Hepatocyte (in vitro differentiated cells): ENCODE data around the gene FILIP1L. TPM values are rescaled to one million over a fixed set of nuclear protein-coding genes. Genes with fewer than 3 reads are reported as not detected.

Source experiments
- DNase-seq: peaks from one replicate; pipeline ENCODE4 v3.0.0-alpha.2; 2016; ENCODE audit warnings: low spot score
- H2AFZ ChIP-seq: fragments of 200-600 bp; sonication (generic); 2 replicates; pipeline ENCODE4 v1.6.0; 2016; ENCODE audit warnings: antibody characterized with exemption, mild to moderate bottlenecking
- H3K27ac ChIP-seq: fragments of 200-600 bp; sonication (generic); 2 replicates; pipeline ENCODE4 v1.5.1; 2016; ENCODE audit warnings: mild to moderate bottlenecking
- H3K27me3 ChIP-seq: fragments of 200-600 bp; sonication (generic); 2 replicates; pipeline ENCODE4 v1.6.1; 2016
- H3K36me3 ChIP-seq: fragments of 200-600 bp; sonication (generic); replicated peaks from 2 replicates; pipeline ENCODE4 v1.5.1; 2016; ENCODE audit warnings: low read depth; ENCODE audit not compliant: insufficient read depth
- H3K4me1 ChIP-seq: fragments of 200-600 bp; sonication (generic); 2 replicates; pipeline ENCODE4 v1.5.1; 2016; ENCODE audit warnings: mild to moderate bottlenecking, moderate library complexity; ENCODE audit not compliant: insufficient read depth
- H3K4me2 ChIP-seq: fragments of 200-600 bp; sonication (generic); 2 replicates; pipeline ENCODE4 v1.6.0; 2016
- H3K4me3 ChIP-seq: fragments of 200-600 bp; sonication (generic); 2 replicates; pipeline ENCODE4 v1.5.1; 2016; ENCODE audit warnings: mild to moderate bottlenecking
- H3K79me2 ChIP-seq: fragments of 200-600 bp; sonication (generic); 2 replicates; pipeline ENCODE4 v1.6.0; 2017; ENCODE audit warnings: mild to moderate bottlenecking
- H3K9me2 ChIP-seq: fragments of 200-600 bp; sonication (generic); replicated peaks from 2 replicates; pipeline ENCODE4 v1.6.0; 2017; ENCODE audit warnings: mild to moderate bottlenecking; ENCODE audit not compliant: insufficient read depth
- H3K9me3 ChIP-seq: fragments of 200-600 bp; sonication (generic); 2 replicates; pipeline ENCODE4 v1.5.1; 2016; ENCODE audit warnings: low read depth, mild to moderate bottlenecking
- H4K20me1 ChIP-seq: fragments of 200-600 bp; sonication (generic); 2 replicates; pipeline ENCODE4 v1.6.0; 2016; ENCODE audit warnings: mild to moderate bottlenecking; ENCODE audit not compliant: insufficient read depth, poor library complexity, severe bottlenecking
- CTCF ChIP-seq: fragments of 200-600 bp; sonication (generic); IDR thresholded peaks from 2 replicates; pipeline ENCODE4 v1.5.1; 2016; ENCODE audit warnings: antibody characterized with exemption, mild to moderate bottlenecking; ENCODE audit not compliant: poor library complexity
- EZH2 ChIP-seq: fragments of 200-600 bp; sonication (generic); IDR thresholded peaks from 2 replicates; pipeline ENCODE4 v1.6.1; 2016; ENCODE audit warnings: antibody characterized with exemption, mild to moderate bottlenecking, borderline replicate concordance
- EZH2phosphoT487 ChIP-seq: fragments of 200-600 bp; sonication (generic); IDR thresholded peaks from one replicate; pipeline ENCODE4 v1.6.1; 2018; ENCODE audit warnings: antibody characterized with exemption, mild to moderate bottlenecking, low read depth, moderate library complexity; ENCODE audit not compliant: unreplicated experiment, severe bottlenecking
- WGBS: methylation state at CpG from one replicate; pipeline ENCODE4 v1.1.6; 2016; ENCODE audit warnings: low lambda C conversion rate; ENCODE audit errors: missing lambda C conversion rate; 5-methylcytosine and 5-hydroxymethylcytosine counted together
- microRNA-seq: library from miRNA; unstranded; fragments of <30 nt; microRNA quantifications from one replicate; pipeline ENCODE4, GENCODE V29; 2017
- polyA plus RNA-seq: library from polyadenylated mRNA; unstranded; fragments of >200 nt; fragmentation: Nextera tagmentation; extraction: Ambion mirVana; gene quantifications from 2 replicates; pipeline ENCODE4 v1.2.1, GENCODE V29; 2016
- small RNA-seq: library from RNA; depleted of rRNA; stranded (forward); fragments of <200 nt; gene quantifications from one replicate; pipeline ENCODE3, GENCODE V24; 2014
- total RNA-seq: library from RNA; depleted of rRNA; stranded (reverse); fragments of >200 nt; gene quantifications from 2 replicates; pipeline ENCODE4 v1.2.3, GENCODE V29; 2014

The FILIP1L gene
- total and polyA plus RNA-seq, 2 experiments from 2014 or later: 48.2 to 49.4 TPM

- H3K9me2 ChIP-seq: no peaks in the 10 kb centered on the region
- no peak overlapping the region for H3K27ac ChIP-seq
- DNase-seq: no peak
- H3K4me2 ChIP-seq: no peak overlapping the region
- H4K20me1 ChIP-seq: no peaks in the 10 kb centered on the region
- no peaks in the 10 kb centered on the region for H3K79me2 ChIP-seq
- TF ChIP-seq EZH2phosphoT487 (no peak), EZH2 (no peak), CTCF (no peak)
- H3K9me3 ChIP-seq: no peaks in the 10 kb centered on the region
- no peak overlapping the region for H2AFZ ChIP-seq
- H3K36me3 ChIP-seq: no peaks in the 10 kb centered on the region
- no peaks in the 10 kb centered on the region for H3K4me1 ChIP-seq
- no peaks in the 10 kb centered on the region for H3K27me3 ChIP-seq
- WGBS: 93% methylated on average over 15 of the region's 15 CpGs
- H3K4me3 ChIP-seq: no peak overlapping the region
Observed at GRCh38 chr3:99795573-99795972, 318.7 kb downstream of the FILIP1L start.

- Histone ChIP-seq H3K27me3 (no peaks in the 10 kb centered on the region), H3K9me3 (no peaks in the 10 kb centered on the region), H3K9me2 (no peaks in the 10 kb centered on the region), H3K4me2 (no peak overlapping the region), H4K20me1 (no peaks in the 10 kb centered on the region), H3K27ac (no peak overlapping the region), H3K36me3 (no peaks in the 10 kb centered on the region), H3K79me2 (no peaks in the 10 kb centered on the region), H3K4me1 (no peaks in the 10 kb centered on the region), H3K4me3 (no peak overlapping the region), H2AFZ (no peak overlapping the region)
- no peak for DNase-seq
- 97% methylated on average over 7 of the region's 8 CpGs for WGBS
- TF ChIP-seq CTCF: no peak
- no peak for TF ChIP-seq EZH2phosphoT487
- TF ChIP-seq EZH2: no peak
Observed at GRCh38 chr3:99794485-99794884, 319.8 kb downstream of the FILIP1L start.

GRCh38 chr3:99789011-99789721, 325.1 kb downstream of the FILIP1L start:
- H3K9me2 ChIP-seq: no peaks in the 10 kb centered on the region
- H4K20me1 ChIP-seq: no peaks in the 10 kb centered on the region
- H3K27ac ChIP-seq: no peak overlapping the region
- no peaks in the 10 kb centered on the region for H3K27me3 ChIP-seq
- no peaks in the 10 kb centered on the region for H3K4me1 ChIP-seq
- no peak overlapping the region for H3K4me3 ChIP-seq
- no peak overlapping the region for H3K4me2 ChIP-seq
- no peaks in the 10 kb centered on the region for H3K36me3 ChIP-seq
- WGBS: 38% methylated on average over 3 of the region's 3 CpGs
- DNase-seq: peak; percentile 64
- H3K79me2 ChIP-seq: no peaks in the 10 kb centered on the region
- no peak overlapping the region for H2AFZ ChIP-seq
- no peaks in the 10 kb centered on the region for H3K9me3 ChIP-seq
- peak; percentile 68 for TF ChIP-seq CTCF
- TF ChIP-seq EZH2: no peak

Small RNAs within 50 kb of the gene (microRNA-seq; reads per million reads assigned to microRNA genes)
- not detected for gene MIR3921

Small RNAs within 50 kb of the gene (small RNA-seq; reads per million reads assigned to genes)
- gene MIR3921: not detected

Other genes starting within 250 kb of the FILIP1L start
- 61.9 and 66.4 TPM in 2 replicates for gene TBC1D23, start 146.5 kb upstream of the FILIP1L start, total RNA-seq
- 27.1 and 28.7 TPM in 2 replicates for gene TBC1D23, start 146.5 kb upstream of the FILIP1L start, polyA plus RNA-seq
- gene NIT2, start 220.3 kb upstream of the FILIP1L start, total RNA-seq: 45.2 and 55.7 TPM in 2 replicates
- gene NIT2, start 220.3 kb upstream of the FILIP1L start, polyA plus RNA-seq: 84.5 and 96.9 TPM in 2 replicates